HepG2 (cell line): Measurements from ENCODE around the gene DOC2A. TPM values are rescaled to one million over a fixed set of nuclear protein-coding genes. Genes with fewer than 3 reads are reported as not detected.
A peak's percentile ranks its signal among the peaks of the same experiment; 100 is the strongest.

ENCODE experiments used
- ATAC-seq: fragments of 200-7000 bp; cut with Tn5 transposase; 3 replicates; pipeline ENCODE4 v1.9.1; 2020; ENCODE audit warnings: mild to moderate bottlenecking, moderate library complexity
- BruUV-seq: library from RNA; stranded (reverse); fragments of 400-500 nt; replicated peaks from 2 replicates; lab custom pipeline; 2021; lab: Mats Ljungman, UMichigan
- CTCF ChIA-PET: fragments of 300-600 bp; formaldehyde crosslinking; extraction: SDS; loops from one replicate; lab custom pipeline; 2021; ENCODE audit warnings: low total read pairs, inconsistent platforms, low intra/inter-chr PET ratio; lab: Yijun Ruan, JAX
- POLR2A ChIA-PET: fragments of 350-600 bp; sonication (Branson Sonifier 250); formaldehyde crosslinking; loops from one replicate; lab custom pipeline; 2020; ENCODE audit warnings: antibody characterized with exemption, inconsistent platforms; lab: Yijun Ruan, JAX
- DNase-seq: peaks from one replicate; pipeline ENCODE4 v3.0.0-alpha.2; 2015; ENCODE audit warnings: low spot score
- FAIRE-seq: peaks from 3 replicates; lab custom pipeline; 2011; peaks lifted over from hg19 to GRCh38; lab: Jason Lieb, UNC
- H2AFZ ChIP-seq: one replicate; pipeline ENCODE4 v1.6.1; 2011; ENCODE audit warnings: low read length, inconsistent platforms
- H3K27ac ChIP-seq: fragments of 300-600 bp; 3 replicates; pipeline ENCODE4 v1.8.0; 2011; ENCODE audit warnings: mixed run types, mild to moderate bottlenecking, mixed read lengths, low read length, inconsistent platforms; ENCODE audit not compliant: insufficient read depth; ENCODE audit errors: extremely low read length
- H3K27me3 ChIP-seq, 2 experiments: fragments of 200-600 bp in 1 of 2; 2 replicates in 1 of 2; 3 replicates in 1 of 2; pipeline versions ENCODE4 v1.6.0 to v1.8.0; 2011; ENCODE audit warnings: low read length in 2 of 2, mild to moderate bottlenecking in 2 of 2, moderate library complexity in 2 of 2, inconsistent platforms in 1 of 2; ENCODE audit not compliant: insufficient read depth in 2 of 2, control insufficient read depth in 1 of 2
- H3K36me3 ChIP-seq, 2 experiments: fragments of 200-600 bp in 1 of 2; replicated peaks in 1 of 2; 2 replicates in 1 of 2; 3 replicates in 1 of 2; pipeline versions ENCODE4 v1.5.1 to v1.8.0; 2011; ENCODE audit warnings: low read length in 2 of 2, inconsistent platforms in 1 of 2; ENCODE audit not compliant: insufficient read depth in 2 of 2, control insufficient read depth in 1 of 2
- H3K4me1 ChIP-seq: 2 replicates; pipeline ENCODE4 v1.5.1; 2012; ENCODE audit warnings: low read length, inconsistent platforms; ENCODE audit not compliant: insufficient read depth
- H3K4me2 ChIP-seq: 2 replicates; pipeline ENCODE4 v1.6.0; 2011; ENCODE audit warnings: low read depth, low read length, inconsistent platforms
- H3K4me3 ChIP-seq, 3 experiments: fragments of 200-600 bp in 1 of 3; sonication (generic), shearing (Covaris generic) in 1 of 3; replicated peaks in 1 of 3; 2 replicates each; pipeline ENCODE4 v1.5.1; 2011 to 2016; ENCODE audit warnings: low read length in 3 of 3, inconsistent platforms in 2 of 3, low read depth in 2 of 3, mild to moderate bottlenecking in 2 of 3, control low read depth in 1 of 3, mixed read lengths in 1 of 3; ENCODE audit not compliant: insufficient read depth in 1 of 3
- H3K79me2 ChIP-seq: one replicate; pipeline ENCODE4 v1.6.1; 2011; ENCODE audit warnings: low read length, inconsistent platforms; ENCODE audit not compliant: insufficient read depth
- H3K9ac ChIP-seq: 2 replicates; pipeline ENCODE4 v1.6.0; 2011; ENCODE audit warnings: mild to moderate bottlenecking, low read depth, low read length, inconsistent platforms; ENCODE audit not compliant: insufficient read depth
- H3K9me3 ChIP-seq: 2 replicates; pipeline ENCODE4 v1.5.1; 2012; ENCODE audit warnings: mild to moderate bottlenecking, low read length
- H4K20me1 ChIP-seq: 2 replicates; pipeline ENCODE4 v1.6.0; 2011; ENCODE audit warnings: inconsistent platforms, mild to moderate bottlenecking, low read length, moderate library complexity; ENCODE audit not compliant: insufficient read depth
- CENPT ChIP-seq: sonication (generic); formaldehyde crosslinking; IDR thresholded peaks from 2 replicates; pipeline ENCODE4 v1.8.0; 2022; ENCODE audit warnings: low read depth, mild to moderate bottlenecking, moderate library complexity, missing genetic modification reagents
- DBP ChIP-seq: sonication (generic); formaldehyde crosslinking; IDR thresholded peaks from 2 replicates; pipeline ENCODE4 v1.4.0; 2020; ENCODE audit warnings: missing genetic modification reagents; ENCODE audit errors: not compliant biosample characterization
- KLF6 ChIP-seq: IDR thresholded peaks from 2 replicates; pipeline ENCODE4 v1.8.0; 2016; ENCODE audit warnings: missing biosample characterization, missing genetic modification reagents
- MBNL3 ChIP-seq: fragments of 250-450 bp; sonication (Bioruptor Pico); conservative IDR thresholded peaks from 2 replicates; pipeline ENCODE4 v1.8.0; 2022; ENCODE audit warnings: mild to moderate bottlenecking, inconsistent platforms
- PAF1 ChIP-seq: IDR thresholded peaks from 2 replicates; pipeline ENCODE4 v1.6.1; 2016; ENCODE audit warnings: missing genetic modification reagents, missing compliant biosample characterization
- PITX1 ChIP-seq: sonication (generic); formaldehyde crosslinking; IDR thresholded peaks from 2 replicates; pipeline ENCODE4 v1.5.1; 2020; ENCODE audit warnings: mild to moderate bottlenecking, missing genetic modification reagents
- TEAD3 ChIP-seq: optimal IDR thresholded peaks from 2 replicates; pipeline ENCODE3; 2016; ENCODE audit warnings: borderline replicate concordance
- YY1 ChIP-seq: IDR thresholded peaks from 2 replicates; pipeline ENCODE4 v1.6.1; 2011; ENCODE audit warnings: low read length, low read depth, moderate library complexity, mild to moderate bottlenecking; ENCODE audit not compliant: insufficient read depth, insufficient replicate concordance
- ZNF263 ChIP-seq: sonication (generic); formaldehyde crosslinking; IDR thresholded peaks from 2 replicates; pipeline ENCODE4 v1.4.0; 2020; ENCODE audit warnings: missing genetic modification reagents
- ZNF614 ChIP-seq: IDR thresholded peaks from 2 replicates; pipeline ENCODE4 v1.6.1; 2018; ENCODE audit warnings: missing biosample characterization, missing genetic modification reagents, inconsistent platforms, borderline replicate concordance
- ZNF619 ChIP-seq: sonication (generic); formaldehyde crosslinking; IDR thresholded peaks from 2 replicates; pipeline ENCODE4 v1.4.0; 2020; ENCODE audit warnings: mild to moderate bottlenecking, missing genetic modification reagents
- ZNF629 ChIP-seq: sonication (generic); formaldehyde crosslinking; conservative IDR thresholded peaks from 2 replicates; pipeline ENCODE4 v1.5.0; 2020; ENCODE audit warnings: missing genetic modification reagents
- WGBS: methylation state at CpG from one replicate; pipeline ENCODE4 v1.1.6; 2017; ENCODE audit warnings: low lambda C conversion rate; 5-methylcytosine and 5-hydroxymethylcytosine counted together
- in situ Hi-C: cut with HindIII; loops from 2 replicates; pipeline ENCODE4 v1.10.0; 2017; ENCODE audit warnings: low pct_unique_long_range_greater_than_20kb; ENCODE audit not compliant: extremely low pct_ligation_motif_present
- intact Hi-C: fragments of 100-400 bp; cut with micrococcal nuclease; formaldehyde crosslinking; loops from one replicate; pipeline ENCODE4 v1.10.0; 2022; ENCODE audit not compliant: unreplicated experiment
- polyA plus RNA-seq, 8 experiments: library from polyadenylated mRNA; depleted of rRNA in 3 of 8; stranded (reverse) in 7 of 8; unstranded in 1 of 8; fragments of >200 nt; fragmentation: Illumina TruSeq in 4 of 8; extraction: Trizol in 4 of 8; gene quantifications; 2 replicates each; pipeline versions ENCODE4 v1.2.1 to v1.2.3, GENCODE V29; 2011 to 2016; ENCODE audit warnings: low read depth in 4 of 8, missing spikeins in 1 of 8, mixed read lengths in 1 of 8; ENCODE audit not compliant: insufficient read depth in 1 of 8
- total RNA-seq, 5 experiments: library from RNA; depleted of rRNA; stranded (reverse); fragments of >200 nt; fragmentation: Illumina TruSeq; extraction: Trizol; gene quantifications; 2 replicates each; pipeline ENCODE4 v1.2.3, GENCODE V29; 2016; ENCODE audit warnings: low read depth in 1 of 5

Gene DOC2A
- total and polyA plus RNA-seq, 2 of the 13 experiments (the other 11 are each of a cell fraction or from before 2014, with no cell fraction given): 0.15 to 0.55 TPM

- peak; percentile 37; the same call in 1 of the 2 replicates for TF ChIP-seq ZNF614 (CRISPR knock-in tag)
These were observed 44.2 kb upstream of the DOC2A start (continued) for GRCh38 chr16:30054959-30055553.

GRCh38 chr16:30054451-30054850 lies 43.6 kb upstream of the DOC2A start:
- H3K9ac ChIP-seq: no peak overlapping the region; the same call in 1 of the 2 replicates
- H3K4me1 ChIP-seq: peaks cover 26% of the 10 kb centered on the region
- H3K4me3 ChIP-seq: no peak overlapping the region; a peak in 1 of 6 replicates
- intact Hi-C loops (no loop called here), in situ Hi-C loops (no loop called here)
- no TSS peak for BruUV-seq
- ATAC-seq (peak; percentile 7), FAIRE-seq (no peak), DNase-seq (no peak)
- ChIA-PET CTCF (interaction anchor here (1.6 kb wide), 2 partner anchors 12 to 23 kb away, joined by 4 to 6 read pairs; partner anchors contain the start of gene TLCD3B), POLR2A (interaction anchor here (0.6 to 5.6 kb wide), 2 partner anchors 10 to 21 kb away, joined by 3 to 66 read pairs; partner anchors contain the start of gene ALDOA)
- 60% methylated on average over 8 of the region's 8 CpGs for WGBS
- no peak overlapping the region for H3K27ac ChIP-seq
- H3K27me3 ChIP-seq: peaks cover 0 to 7% of the 10 kb centered on the region in 2 experiments; a peak in 2 of 5 replicates
- H3K4me2 ChIP-seq: peak overlapping the region; percentile 44
- no peaks in the 10 kb centered on the region for H3K79me2 ChIP-seq
- TF ChIP-seq ZNF263 (CRISPR knock-in tag) (0 out of 2 replicates have a peak, but pooled peaks have one; percentile 8), YY1 (no peak)
- no peaks in the 10 kb centered on the region for H3K36me3 ChIP-seq
- no peaks in the 10 kb centered on the region for H4K20me1 ChIP-seq
- H3K9me3 ChIP-seq: no peaks in the 10 kb centered on the region
- no peak overlapping the region for H2AFZ ChIP-seq

- CTCF ChIA-PET: interaction anchor here (1.2 kb wide), 1 partner anchor 21 kb away, joined by 5 read pairs; no protein-coding TSS in a partner anchor
- BruUV-seq: no TSS peak
- TF ChIP-seq CENPT (CRISPR knock-in tag): no peak
- TF ChIP-seq TEAD3: no peak
- 0 out of 2 replicates have a peak, but pooled peaks have one; percentile 24 for TF ChIP-seq PITX1
- no peak for TF ChIP-seq ZNF619
- no peak for TF ChIP-seq KLF6 (CRISPR knock-in tag)
- TF ChIP-seq ZNF629 (CRISPR knock-in tag): no peak
- TF ChIP-seq PAF1 (CRISPR knock-in tag): no peak
- no peak for TF ChIP-seq MBNL3
- no peak for TF ChIP-seq DBP
These were observed 42.7 kb upstream of the DOC2A start for GRCh38 chr16:30053376-30054015.

More at GRCh38 chr16:30053376-30054015, 42.7 kb upstream of the DOC2A start:
- Histone ChIP-seq H3K79me2 (no peaks in the 10 kb centered on the region), H2AFZ (no peak overlapping the region), H3K36me3 (no peaks in the 10 kb centered on the region), H3K9ac (peak overlapping the region; percentile 51), H3K27ac (no peak overlapping the region), H3K27me3 (peaks cover 0 to 7% of the 10 kb centered on the region in 2 experiments; a peak in 2 of 5 replicates), H3K4me2 (peak overlapping the region; percentile 96), H3K9me3 (no peaks in the 10 kb centered on the region), H3K4me3 (peak overlapping the region; percentile 63 to 77 (median 75)), H4K20me1 (no peaks in the 10 kb centered on the region), H3K4me1 (peaks cover 26% of the 10 kb centered on the region)
- POLR2A ChIA-PET: interaction anchor here (1.0 to 5.6 kb wide), 5 partner anchors 11 to 238 kb away, joined by 3 to 66 read pairs (median 4); partner anchors contain the start of genes ALDOA, PAGR1, SEZ6L2 and TBX6
- peak; percentile 15 for ATAC-seq
- 4% methylated on average over 19 of the region's 19 CpGs for WGBS
- in situ Hi-C loops (no loop called here), intact Hi-C loops (no loop called here)
- FAIRE-seq: no peak
- no peak for DNase-seq
